Endometrial microvascular endothelial cells (primary cell): Measurements from ENCODE around the gene STKLD1. TPM values are rescaled to one million over a fixed set of nuclear protein-coding genes. Genes with fewer than 3 reads are reported as not detected.
"Not testable (repeated sequence)": the region's sequence is repeated elsewhere in the genome, so short reads cannot be mapped to it uniquely, and the experiment has no call there.

Experiments
- in situ Hi-C: cut with HindIII; loops from 2 replicates; pipeline ENCODE4 v1.10.0; 2017; ENCODE audit warnings: low sequenced_read_pairs, low pct_unique_long_range_greater_than_20kb; ENCODE audit errors: inconsistent ontology term
- total RNA-seq: library from RNA; depleted of rRNA; stranded (reverse); fragments of >200 nt; gene quantifications from one replicate; pipeline ENCODE4 v1.2.3, GENCODE V29; 2015; ENCODE audit errors: inconsistent ontology term

Gene STKLD1
- total RNA-seq, 1 donor from 2014 or later, result 0.19 TPM

DNA sequence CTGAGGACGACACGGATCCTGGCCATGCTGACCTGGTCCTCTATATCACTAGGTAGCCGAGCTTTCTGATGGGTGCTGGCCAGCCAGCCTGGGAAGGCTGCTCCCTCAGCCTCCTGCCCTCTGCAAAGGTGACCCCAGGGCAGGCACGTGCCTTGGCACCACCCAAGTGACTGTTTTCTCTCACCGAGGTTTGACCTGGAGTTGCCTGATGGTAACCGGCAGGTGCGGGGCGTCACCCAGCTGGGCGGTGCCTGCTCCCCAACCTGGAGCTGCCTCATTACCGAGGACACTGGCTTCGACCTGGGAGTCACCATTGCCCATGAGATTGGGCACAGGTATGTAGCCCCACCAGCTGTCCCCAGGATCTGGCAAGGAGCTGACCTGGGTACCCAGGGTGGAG is 49.8 kb downstream of the STKLD1 start:
- in situ Hi-C loops, result no loop called here

DNA sequence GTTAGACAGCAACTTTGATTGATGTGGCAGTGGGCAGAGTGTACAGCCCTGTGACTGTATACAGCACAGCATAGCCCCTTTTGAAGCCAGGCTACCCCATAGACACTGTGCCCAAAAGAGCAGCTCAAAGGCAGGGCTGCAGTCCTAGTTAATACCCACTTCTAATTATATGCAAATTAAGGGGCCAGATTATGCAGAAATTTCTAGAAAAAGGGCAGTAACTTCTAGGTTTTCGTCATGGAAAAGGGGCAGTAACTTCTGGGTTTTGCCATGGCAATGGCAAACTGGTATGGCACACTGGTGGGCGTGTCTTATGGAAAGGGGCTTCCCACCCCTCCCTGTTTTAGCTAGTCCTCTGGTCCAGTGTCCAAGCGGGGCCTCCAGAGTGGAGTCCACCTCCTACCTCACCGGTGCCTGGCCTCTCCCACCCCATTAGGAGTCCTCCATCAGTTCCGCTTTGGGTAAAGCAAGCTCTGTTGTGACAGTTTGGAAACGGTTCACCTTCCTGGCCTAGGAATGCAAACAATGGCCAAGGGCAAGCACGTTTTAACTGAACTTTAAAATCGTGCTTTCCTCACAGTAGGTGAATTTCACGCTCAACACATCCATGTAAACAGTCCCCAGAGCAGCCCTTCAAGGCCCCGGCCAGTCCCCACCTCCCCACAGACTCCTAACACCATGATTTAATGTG is 51.6 kb downstream of the STKLD1 start:
- in situ Hi-C loops, result no loop called here

DNA sequence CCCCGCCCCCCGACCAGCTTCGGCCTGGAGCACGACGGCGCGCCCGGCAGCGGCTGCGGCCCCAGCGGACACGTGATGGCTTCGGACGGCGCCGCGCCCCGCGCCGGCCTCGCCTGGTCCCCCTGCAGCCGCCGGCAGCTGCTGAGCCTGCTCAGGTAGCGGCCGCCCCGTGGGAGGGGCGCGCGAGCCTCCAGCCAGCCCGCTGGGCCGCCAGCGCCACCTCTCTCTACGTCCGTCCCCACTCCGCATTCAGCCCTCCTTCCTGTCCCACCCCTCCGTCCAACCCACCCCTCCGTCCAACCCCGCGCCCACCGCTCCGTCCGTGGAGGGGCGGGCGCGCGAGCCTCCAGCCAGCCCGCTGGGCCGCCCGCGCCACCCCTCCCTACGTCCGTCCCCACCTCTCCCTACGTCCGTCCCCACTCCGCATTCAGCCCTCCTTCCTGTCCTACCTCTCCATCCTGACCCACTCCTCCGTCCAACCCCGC is 52.5 kb downstream of the STKLD1 start:
- in situ Hi-C loops, result no loop called here

DNA sequence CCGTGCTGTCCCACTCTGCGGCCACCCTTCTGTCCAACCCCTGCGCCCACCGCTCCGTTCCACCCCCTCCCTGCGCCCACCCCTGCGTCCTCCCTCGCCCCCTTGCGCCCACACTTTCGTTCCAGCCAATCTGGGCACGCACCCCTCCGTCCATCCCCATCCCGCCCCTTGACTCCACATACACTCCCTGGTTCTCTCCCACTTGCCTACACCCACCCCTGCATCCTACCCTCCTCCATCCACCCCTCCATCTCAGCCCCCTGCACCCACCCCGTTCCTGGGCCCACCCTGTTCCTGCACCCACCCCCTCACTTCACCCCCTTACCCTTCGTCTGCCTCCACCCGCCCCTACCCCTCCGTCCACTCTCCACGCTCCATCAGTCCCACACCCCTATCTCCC is 53.0 kb downstream of the STKLD1 start:
- in situ Hi-C loops, result no loop called here

DNA sequence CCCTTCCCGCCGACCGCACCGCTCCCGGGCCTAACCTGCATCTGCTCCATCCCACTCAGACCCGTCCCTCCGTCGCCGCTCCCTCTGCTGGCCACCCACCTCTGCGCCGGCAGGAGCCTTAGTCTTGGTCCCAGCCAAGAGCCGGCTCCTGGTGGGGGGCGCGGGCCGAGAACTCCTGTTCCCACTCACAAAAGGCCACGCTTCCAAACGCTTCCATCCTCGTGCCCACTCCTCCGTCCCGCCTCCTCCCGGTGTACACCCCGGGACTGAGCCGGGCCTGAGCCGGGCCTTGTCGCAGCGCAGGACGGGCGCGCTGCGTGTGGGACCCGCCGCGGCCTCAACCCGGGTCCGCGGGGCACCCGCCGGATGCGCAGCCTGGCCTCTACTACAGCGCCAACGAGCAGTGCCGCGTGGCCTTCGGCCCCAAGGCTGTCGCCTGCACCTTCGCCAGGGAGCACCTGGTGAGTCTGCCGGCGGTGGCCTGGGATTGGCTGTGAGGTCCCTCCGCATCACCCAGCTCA is 53.5 kb downstream of the STKLD1 start:
- in situ Hi-C loops, result no loop called here

DNA sequence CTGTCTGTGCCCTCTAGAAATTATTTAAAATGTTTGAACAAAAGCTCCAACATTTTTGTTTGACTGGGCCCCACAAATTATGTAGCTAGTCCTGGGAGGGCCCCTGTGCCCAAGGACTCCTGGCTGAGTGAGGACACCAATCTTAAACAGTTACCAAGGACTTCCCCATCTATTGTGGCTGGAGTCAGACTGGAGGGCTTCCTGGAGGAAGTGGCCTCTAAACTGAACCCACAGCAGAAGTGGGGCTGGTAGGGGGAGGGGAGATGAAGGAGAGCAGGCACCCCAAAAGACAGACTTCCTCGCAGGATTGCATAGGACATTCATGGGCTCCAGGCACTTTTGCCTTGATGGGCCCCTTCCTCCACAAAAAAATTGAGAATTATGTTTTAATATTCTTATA is 54.1 kb downstream of the STKLD1 start:
- in situ Hi-C loops, result no loop called here

DNA sequence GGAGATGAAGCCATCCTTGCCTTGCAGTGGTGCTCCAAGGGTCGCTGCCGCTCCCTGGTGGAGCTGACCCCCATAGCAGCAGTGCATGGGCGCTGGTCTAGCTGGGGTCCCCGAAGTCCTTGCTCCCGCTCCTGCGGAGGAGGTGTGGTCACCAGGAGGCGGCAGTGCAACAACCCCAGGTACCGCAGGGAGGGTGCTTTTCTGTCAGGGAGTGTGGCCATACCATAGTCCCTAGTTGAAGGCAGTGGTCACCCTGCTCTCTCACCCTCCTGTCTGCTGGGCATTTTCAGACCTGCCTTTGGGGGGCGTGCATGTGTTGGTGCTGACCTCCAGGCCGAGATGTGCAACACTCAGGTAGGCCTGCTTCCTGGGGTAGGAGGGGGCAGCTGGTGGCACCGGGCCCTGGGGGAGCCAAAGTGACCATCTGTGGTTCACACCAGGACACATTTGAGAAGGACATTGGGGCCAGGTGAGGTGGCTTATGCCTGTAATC is 57.2 kb downstream of the STKLD1 start:
- in situ Hi-C loops, result no loop called here

DNA sequence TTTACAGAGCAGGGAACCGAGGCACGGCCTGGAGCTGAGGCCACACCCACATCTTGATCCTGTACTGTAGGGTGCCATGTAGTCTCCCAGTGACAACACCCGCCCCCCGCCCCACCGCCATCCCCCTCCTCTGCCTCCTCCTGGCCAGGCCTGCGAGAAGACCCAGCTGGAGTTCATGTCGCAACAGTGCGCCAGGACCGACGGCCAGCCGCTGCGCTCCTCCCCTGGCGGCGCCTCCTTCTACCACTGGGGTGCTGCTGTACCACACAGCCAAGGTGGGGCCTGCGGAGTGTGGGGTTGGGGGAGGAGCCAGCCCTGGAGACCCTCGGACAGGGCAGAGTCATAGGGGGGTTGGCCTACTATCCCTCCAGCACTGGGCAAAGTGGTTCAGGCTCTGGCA is 60.5 kb downstream of the STKLD1 start:
- in situ Hi-C loops, result no loop called here

DNA sequence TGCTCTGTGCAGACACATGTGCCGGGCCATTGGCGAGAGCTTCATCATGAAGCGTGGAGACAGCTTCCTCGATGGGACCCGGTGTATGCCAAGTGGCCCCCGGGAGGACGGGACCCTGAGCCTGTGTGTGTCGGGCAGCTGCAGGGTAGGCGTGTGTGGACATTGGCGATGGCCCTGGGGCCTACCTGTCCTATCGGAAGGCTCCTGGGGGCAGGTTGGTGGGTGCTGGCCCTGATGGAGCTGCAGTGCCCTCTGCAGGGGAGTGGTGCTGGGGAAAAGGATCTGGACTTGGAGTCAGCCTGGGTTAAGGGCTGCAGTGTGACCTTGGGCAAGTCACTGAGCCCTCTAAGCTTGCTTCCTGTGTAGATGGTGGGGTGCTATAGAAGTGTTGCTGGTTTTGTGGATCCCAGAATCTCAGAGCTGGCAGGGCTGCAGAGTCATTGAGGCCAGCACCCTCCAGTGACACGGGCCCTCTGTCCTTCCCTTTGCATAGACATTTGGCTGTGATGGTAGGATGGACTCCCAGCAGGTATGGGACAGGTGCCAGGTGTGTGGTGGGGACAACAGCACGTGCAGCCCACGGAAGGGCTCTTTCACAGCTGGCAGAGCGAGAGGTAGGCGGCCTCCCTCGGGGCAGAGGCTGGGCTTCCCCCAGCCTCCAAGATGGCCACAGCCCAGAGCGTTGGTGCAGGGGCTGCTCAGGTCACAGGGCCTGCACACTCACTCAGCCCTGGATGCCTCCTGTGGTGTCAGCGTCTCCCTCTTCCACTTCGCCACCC is 61.8 kb downstream of the STKLD1 start:
- in situ Hi-C loops, result no loop called here

DNA sequence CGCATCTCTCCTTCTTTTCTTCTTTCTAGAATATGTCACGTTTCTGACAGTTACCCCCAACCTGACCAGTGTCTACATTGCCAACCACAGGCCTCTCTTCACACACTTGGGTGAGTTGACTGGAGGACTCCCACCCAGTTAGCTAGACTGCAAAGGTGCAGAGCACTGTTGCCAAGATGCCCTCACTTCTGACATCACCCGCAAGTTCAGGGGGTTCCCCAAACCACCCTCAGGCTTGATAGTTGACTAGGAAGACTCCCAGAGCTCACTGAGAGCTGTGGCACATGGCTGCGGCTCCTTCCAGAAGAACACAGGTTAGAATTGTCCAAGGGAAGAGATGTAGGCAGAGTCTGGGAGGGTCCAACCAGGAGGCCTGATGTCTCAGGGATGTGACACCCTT is 63.2 kb downstream of the STKLD1 start:
- in situ Hi-C loops, result no loop called here

DNA sequence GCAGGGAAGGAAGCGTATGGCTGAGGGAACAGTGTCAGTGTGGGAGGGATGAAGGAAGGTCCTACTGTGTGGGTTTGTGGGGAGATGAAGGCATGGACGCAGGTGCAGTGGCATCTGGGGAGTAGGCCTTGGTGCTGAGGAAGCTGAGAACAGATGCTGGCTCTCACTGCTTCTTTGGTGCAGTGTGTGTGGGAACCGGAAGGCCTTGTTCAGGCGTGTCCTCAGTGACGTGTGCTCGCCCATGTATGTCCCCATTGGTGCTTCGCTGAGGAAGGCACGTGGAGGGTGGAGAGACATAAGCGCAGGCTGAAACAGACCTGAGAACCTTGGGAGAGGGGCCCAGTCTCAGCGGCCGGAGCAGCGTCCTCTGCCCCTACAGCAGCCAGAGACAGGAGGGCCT is 64.7 kb downstream of the STKLD1 start:
- in situ Hi-C loops, result no loop called here

DNA sequence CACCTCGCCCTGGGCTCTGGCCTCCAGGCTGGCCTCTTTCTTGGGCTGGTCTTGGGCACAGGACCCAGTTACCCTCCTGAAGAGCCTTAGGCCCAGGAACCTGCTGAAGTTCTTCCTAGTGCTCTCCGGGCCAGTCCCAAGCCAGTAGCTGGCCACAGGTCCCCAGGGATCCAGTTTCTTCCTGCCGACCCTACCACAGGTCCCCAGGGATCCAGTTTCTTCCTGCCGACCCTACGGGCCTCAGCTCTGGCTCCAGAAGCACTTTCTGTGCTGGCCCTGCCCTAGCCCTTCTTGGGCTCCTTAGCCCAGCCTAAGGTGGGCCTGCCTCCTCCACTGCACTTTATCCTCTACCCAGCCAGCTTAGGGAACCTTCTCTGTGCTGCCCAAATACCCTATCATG is 65.4 kb downstream of the STKLD1 start:
- in situ Hi-C loops, result no loop called here

DNA sequence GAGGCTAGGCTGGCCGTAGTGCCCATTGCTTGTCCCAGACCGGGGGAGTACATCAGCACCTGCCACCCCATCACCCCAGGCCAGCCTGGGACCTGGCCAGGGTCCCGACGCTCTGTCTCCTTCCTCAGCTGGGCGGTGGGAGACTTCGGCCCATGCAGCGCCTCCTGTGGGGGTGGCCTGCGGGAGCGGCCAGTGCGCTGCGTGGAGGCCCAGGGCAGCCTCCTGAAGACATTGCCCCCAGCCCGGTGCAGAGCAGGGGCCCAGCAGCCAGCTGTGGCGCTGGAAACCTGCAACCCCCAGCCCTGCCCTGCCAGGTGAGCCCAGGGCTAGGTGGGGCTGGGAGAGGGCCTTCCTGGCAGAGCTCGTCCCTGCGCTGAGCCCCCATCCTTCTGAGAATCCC is 67.1 kb downstream of the STKLD1 start:
- in situ Hi-C loops, result no loop called here

DNA sequence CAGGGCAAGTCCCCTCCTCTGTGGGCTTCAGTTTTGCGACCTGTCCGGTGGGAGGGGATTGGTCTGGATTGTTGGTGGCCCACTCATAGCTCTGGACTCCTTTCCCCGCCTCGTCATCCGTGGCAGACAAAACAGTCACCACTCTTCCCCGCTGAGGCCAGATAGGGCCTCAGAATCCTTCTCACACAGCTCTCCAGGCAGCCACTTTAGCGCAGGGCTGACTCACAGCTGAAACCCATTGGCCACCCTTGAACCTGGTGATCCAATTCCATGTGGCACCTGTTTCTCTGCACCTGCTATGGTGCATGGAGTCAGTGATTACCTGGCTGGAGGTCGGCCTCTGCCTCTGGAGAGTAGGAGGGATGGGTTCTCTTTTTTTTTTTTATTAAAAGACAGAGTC is 67.8 kb downstream of the STKLD1 start:
- in situ Hi-C loops, result no loop called here

DNA sequence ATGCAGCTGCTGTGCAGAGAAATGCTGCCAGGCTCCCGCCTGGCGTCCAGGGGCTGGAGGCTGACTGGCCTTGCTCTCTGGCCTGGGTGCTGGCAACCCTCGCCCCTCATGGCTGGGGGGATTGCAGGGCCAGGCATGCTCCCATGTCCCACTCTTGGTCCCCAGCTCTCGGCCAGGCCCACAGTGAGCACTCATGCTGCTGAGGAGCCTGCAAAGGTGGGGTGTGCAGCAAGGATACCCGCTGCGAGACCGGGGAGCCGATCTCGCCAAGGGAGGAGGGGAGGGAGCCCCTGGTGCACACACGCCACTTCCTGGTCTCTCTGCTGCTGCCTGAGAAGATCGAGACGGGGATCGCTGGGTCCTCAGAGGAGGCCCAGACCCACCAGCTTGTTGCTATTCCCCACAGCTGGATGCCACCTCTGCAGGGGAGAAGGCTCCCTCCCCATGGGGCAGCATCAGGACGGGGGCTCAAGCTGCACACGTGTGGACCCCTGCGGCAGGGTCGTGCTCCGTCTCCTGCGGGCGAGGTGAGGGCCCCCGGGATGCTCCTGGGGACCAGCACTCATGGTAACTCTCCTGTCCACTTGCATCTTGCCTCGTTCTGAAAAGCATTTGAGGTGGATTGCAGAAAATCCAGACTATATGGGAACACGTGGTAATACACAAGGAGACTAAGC is 69.3 kb downstream of the STKLD1 start:
- in situ Hi-C loops, result no loop called here

DNA sequence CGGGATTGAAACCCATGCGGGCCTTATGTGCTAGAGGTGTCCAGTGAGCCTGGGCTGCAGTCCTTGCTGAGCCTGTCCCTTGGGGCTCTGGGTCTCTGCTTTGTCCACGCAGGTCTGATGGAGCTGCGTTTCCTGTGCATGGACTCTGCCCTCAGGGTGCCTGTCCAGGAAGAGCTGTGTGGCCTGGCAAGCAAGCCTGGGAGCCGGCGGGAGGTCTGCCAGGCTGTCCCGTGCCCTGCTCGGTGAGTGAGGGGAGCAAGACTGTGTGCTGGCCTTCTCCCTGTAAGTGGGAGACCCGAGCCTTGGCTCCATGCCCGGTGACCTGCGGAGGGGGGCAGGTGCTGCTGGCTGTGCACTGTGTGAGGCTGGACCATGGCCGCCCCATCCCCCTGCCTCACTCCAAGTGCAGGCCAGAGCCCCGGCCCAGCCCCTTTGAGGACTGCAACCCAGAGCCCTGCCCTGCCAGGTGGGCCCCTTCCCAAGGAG is 72.4 kb downstream of the STKLD1 start:
- in situ Hi-C loops, result no loop called here

DNA sequence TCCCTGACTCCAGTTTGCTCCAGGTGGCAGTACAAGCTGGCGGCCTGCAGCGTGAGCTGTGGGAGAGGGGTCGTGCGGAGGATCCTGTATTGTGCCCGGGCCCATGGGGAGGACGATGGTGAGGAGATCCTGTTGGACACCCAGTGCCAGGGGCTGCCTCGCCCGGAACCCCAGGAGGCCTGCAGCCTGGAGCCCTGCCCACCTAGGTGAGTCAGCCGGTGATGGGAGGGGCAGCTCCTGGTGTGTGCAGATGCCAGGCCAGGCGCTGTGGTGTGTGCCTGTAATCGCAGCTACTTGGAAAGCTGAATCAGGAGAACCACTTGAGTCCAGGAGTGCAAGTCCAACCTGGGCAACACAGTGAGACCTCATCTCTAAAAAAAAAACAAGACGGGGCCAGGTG is 73.6 kb downstream of the STKLD1 start:
- in situ Hi-C loops, result no loop called here

DNA sequence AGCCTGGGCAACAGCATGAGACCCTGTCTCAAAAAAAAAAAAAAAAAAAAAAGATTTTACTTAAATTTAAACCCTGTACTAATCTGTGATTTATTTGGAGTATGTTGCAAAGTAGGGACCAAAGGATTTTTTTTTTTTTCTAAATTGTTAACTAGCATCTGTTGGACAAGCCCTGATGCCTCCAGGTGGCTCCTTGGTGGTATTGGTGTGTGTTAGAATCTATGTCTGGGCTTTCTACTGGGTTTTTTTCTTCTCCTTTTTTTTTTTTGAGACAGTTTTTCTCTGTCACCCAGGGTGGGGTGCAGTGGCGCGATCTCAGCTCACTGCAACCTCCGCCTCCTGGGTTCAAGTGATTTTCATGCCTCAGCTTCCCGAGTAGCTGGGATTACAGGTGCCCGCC is 75.7 kb downstream of the STKLD1 start:
- in situ Hi-C loops, result not testable (repeated sequence)

DNA sequence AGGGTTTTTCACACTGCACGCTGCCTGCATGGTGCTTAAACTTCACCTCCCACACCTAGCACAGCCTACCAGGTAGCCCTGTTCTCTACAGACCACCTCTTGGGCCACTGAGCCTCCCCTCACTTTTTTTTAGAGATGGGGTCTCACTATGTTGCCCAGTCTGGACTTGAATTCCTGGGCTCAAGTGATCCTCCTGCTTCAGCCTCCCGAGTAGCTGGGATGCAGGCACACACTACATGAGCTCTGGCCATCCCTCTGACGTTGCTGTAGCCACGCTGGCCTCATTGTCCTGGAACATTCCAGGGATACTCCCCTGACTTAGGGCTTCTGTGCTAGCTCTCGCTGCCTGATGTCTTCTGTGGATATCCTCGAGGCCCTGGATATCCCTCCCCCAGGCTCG is 76.4 kb downstream of the STKLD1 start:
- in situ Hi-C loops, result no loop called here
